Renal cortical epithelial cell (primary cell): ENCODE measurements around the gene FDX2. TPM values are rescaled to one million over a fixed set of nuclear protein-coding genes. Genes with fewer than 3 reads are reported as not detected.
"Not testable (repeated sequence)": the region's sequence is repeated elsewhere in the genome, so short reads cannot be mapped to it uniquely, and the experiment has no call there.

Experiments used
- DNase-seq: peaks from one replicate; pipeline ENCODE4 v3.0.0-alpha.2; 2011; ENCODE audit warnings: low read depth
- total RNA-seq: library from RNA; depleted of rRNA; stranded (reverse); fragments of >200 nt; gene quantifications from 2 replicates; pipeline ENCODE4 v1.2.3, GENCODE V29; 2014

FDX2 gene
- total RNA-seq, 1 donor from 2014 or later, result 22.2 TPM

DNA sequence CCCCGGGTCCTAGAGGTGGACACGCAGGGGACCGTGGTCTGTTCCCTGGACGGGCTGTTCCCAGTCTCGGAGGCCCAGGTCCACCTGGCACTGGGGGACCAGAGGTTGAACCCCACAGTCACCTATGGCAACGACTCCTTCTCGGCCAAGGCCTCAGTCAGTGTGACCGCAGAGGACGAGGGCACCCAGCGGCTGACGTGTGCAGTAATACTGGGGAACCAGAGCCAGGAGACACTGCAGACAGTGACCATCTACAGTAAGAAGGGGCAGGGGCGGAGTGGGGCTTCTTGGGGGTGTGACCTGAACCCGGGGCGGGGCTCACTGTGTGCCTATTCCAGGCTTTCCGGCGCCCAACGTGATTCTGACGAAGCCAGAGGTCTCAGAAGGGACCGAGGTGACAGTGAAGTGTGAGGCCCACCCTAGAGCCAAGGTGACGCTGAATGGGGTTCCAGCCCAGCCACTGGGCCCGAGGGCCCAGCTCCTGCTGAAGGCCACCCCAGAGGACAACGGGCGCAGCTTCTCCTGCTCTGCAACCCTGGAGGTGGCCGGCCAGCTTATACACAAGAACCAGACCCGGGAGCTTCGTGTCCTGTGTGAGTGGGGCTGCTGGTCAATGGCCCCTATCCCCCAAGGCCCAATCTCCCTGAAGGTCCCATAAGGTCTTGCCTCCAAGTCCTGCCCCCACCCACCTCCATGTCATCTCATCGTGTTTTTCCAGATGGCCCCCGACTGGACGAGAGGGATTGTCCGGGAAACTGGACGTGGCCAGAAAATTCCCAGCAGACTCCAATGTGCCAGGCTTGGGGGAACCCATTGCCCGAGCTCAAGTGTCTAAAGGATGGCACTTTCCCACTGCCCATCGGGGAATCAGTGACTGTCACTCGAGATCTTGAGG, 31.5 kb downstream of the FDX2 start:
- DNase-seq, result no peak

DNA sequence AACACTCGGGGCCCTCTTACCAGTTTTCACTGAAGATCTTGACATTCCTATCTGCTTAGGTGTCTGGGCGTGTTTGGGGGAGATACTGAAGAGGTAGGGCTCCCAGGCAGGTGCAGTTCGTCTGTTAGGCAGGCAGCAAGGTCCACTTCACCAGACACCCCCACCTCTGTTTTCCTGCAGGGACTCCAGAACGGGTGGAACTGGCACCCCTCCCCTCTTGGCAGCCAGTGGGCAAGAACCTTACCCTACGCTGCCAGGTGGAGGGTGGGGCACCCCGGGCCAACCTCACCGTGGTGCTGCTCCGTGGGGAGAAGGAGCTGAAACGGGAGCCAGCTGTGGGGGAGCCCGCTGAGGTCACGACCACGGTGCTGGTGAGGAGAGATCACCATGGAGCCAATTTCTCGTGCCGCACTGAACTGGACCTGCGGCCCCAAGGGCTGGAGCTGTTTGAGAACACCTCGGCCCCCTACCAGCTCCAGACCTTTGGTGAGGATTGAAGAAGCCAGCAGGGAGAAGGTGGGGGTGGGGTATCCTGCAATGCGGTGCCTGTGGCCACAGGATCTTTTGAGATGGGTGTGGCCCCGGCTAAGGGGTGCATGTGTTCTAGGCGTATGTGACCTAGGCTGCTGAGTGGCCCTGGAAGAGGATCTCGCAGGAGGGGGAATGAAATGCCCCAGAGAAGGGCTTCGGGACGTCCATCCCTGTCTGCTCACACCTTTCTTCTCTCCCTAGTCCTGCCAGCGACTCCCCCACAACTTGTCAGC, 32.3 kb downstream of the FDX2 start:
- no peak for DNase-seq

DNA sequence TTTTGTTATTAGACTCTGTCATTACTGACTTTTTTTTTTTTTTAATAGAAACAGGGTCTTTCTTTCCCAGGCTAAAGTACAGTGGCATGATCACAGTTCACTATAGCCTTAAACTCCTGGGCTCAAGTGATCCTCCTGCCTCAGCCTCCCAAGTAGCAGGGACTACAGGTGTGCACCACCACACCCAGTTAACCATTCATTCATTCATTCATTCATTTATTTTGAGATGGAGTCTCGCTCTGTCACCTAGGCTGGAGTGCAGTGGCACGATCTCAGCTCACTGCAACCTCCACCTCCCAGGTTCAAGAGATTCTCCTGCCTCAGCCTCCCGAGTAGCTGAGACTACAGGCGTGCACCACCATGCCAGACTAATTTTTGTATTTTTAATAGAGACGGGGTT, 33.8 kb downstream of the FDX2 start:
- DNase-seq, result not testable (repeated sequence)

DNA sequence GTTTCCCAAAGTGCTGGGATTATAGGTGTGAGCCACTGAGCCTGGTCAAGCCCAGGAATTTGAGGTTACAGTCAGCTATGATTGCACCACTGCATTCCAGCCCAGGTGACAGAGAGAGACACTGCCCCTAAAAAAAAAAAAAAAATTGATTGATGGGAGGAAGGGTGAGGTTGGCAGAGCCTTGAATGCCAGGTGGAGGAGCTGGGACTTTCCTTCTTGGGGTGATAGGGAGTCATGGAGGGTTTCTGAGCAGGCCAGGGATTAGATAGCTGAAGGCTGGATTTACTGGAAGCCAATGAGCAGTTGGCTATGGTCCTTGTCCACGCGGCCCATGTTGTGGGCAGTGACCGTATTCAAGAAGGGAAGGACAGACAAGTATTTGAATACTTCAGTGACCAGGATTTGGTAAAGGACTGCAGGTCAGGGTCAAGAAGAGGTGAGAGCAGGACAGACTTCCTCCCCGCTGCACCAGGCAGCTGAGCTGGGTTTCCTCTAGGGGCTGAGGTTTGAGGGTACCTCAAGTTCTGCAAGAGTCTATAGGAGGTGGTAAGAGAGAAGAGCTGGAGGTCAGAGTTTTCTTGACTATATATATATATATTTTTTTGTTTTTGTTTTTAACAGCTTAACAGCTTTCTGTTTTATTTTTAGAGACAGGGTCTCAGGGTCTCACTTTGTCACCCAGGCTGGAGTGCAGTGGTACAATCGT, 35.9 kb downstream of the FDX2 start:
- no peak for DNase-seq

DNA sequence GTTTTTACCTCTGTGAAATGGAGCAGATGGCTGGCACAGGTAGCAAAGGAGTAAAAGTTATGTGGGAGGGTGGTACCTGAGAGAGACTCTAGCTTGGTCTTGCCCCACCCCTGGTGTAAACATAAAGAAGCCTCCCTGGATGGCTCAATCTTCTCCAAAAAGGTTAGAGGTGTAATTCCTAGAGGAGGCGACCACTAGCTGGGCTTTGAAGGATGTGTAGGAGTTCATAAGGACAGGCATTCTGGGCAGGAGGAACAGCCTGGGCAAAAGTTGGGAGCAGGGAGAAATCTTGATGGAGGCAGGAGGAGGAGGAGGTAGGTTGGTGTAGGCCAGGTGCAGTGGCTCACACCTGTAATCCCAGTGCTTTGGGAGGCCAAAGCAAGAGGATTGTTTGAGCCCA, 36.9 kb downstream of the FDX2 start:
- DNase-seq, result no peak

DNA sequence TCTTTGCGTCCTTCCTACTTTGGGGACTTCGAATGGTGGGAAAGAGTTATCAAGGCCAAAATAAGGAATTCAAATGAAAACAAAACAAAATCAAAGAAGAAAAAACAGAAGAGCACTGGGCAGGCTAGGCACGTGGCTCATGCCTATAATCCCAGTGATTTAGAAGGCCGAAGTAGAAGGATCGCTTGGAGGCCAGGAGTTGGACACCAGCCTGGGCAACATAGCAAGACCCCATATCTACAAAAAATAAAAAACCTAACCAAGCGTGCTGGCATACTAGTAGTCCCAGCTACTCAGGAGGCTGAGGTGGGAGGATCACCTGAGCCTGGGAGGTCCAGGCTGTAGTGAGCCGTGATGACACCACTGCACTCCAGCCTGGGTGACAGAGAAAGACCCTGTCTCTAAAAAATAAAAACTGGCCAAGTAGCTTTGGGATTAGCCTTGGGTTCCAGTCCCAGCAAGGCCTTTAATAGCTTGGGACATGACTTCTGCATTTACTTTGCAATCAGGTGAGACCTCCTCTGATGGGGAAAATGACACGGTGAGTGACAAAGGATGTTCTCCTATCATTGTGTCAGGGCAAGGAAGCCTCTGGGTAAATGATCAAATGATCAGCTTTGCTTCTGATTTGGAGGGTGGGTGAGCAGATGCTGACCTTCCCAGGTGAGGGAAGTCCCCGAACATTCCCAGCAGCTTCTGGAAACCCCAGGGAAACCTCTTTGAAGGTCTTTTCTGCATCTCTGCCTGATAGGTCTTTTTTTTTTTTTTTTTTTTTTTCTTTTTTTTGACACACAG, 37.8 kb downstream of the FDX2 start:
- DNase-seq, result no peak

DNA sequence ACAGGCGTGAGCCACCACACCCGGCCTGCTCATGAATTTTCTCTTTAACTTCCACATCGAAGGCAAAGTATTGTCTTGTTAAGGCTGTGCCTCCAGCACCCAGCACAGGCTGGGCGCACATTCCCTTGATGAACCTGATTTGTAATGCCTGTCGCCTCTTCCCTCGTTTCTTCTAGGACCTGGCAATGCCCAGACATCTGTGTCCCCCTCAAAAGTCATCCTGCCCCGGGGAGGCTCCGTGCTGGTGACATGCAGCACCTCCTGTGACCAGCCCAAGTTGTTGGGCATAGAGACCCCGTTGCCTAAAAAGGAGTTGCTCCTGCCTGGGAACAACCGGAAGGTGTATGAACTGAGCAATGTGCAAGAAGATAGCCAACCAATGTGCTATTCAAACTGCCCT, 41.2 kb downstream of the FDX2 start:
- no peak for DNase-seq

DNA sequence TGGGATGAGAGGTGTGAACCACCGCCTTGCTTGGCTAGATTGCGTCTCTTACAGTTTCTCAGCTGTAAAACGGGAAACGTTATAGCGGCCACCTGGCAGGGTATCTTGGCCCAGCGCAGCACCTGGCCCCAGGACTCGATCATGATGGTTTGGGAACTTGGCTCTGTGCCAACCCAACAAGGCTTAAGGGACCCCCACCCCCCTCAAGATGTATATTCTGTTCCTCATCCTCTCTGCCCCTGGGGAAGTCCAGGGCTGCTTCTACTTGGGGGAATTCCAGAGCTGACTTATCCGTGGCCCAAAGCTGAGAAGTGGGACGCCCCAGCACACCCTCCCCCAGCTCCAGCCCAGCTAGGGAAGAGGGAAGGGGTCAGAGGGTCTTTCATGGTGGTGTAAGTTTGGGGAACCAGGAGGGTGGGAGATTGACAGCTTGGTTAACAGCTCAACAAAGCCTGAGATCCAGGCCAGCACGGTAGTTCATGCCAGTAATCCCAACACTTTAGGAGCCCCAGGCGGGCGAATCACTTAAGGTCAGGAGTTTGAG, 44.2 kb downstream of the FDX2 start:
- peak; percentile 36 for DNase-seq

DNA sequence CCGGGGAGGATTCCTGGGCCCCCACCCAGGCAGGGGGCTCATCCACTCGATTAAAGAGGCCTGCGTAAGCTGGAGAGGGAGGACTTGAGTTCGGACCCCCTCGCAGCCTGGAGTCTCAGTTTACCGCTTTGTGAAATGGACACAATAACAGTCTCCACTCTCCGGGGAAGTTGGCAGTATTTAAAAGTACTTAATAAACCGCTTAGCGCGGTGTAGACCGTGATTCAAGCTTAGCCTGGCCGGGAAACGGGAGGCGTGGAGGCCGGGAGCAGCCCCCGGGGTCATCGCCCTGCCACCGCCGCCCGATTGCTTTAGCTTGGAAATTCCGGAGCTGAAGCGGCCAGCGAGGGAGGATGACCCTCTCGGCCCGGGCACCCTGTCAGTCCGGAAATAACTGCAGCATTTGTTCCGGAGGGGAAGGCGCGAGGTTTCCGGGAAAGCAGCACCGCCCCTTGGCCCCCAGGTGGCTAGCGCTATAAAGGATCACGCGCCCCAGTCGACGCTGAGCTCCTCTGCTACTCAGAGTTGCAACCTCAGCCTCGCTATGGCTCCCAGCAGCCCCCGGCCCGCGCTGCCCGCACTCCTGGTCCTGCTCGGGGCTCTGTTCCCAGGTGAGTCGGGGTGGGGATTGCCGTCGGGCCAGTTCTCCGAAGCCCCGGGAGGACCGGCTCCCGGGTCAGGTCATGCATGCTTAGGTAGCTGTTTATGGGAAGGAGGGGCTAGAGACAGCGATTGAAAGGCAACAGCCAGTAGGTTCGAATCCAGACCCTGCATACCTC, 45.0 kb downstream of the FDX2 start, which contains the start of gene ICAM1:
TSS of gene ICAM1 (plus strand) at position 505 of the 779 bp plus-strand sequence. CDS start at position 545, 40 bp downstream.
- DNase-seq, result peak; percentile 75

DNA sequence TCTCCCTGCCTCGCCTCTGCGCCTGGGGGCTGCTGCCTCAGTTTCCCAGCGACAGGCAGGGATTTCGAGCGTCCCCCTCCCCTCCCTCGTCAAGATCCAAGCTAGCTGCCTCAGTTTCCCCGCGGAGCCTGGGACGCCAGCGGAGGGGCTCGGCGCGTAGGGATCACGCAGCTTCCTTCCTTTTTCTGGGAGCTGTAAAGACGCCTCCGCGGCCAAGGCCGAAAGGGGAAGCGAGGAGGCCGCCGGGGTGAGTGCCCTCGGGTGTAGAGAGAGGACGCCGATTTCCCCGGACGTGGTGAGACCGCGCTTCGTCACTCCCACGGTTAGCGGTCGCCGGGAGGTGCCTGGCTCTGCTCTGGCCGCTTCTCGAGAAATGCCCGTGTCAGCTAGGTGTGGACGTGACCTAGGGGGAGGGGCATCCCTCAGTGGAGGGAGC, 45.6 kb downstream of the FDX2 start:
- DNase-seq, result no peak

DNA sequence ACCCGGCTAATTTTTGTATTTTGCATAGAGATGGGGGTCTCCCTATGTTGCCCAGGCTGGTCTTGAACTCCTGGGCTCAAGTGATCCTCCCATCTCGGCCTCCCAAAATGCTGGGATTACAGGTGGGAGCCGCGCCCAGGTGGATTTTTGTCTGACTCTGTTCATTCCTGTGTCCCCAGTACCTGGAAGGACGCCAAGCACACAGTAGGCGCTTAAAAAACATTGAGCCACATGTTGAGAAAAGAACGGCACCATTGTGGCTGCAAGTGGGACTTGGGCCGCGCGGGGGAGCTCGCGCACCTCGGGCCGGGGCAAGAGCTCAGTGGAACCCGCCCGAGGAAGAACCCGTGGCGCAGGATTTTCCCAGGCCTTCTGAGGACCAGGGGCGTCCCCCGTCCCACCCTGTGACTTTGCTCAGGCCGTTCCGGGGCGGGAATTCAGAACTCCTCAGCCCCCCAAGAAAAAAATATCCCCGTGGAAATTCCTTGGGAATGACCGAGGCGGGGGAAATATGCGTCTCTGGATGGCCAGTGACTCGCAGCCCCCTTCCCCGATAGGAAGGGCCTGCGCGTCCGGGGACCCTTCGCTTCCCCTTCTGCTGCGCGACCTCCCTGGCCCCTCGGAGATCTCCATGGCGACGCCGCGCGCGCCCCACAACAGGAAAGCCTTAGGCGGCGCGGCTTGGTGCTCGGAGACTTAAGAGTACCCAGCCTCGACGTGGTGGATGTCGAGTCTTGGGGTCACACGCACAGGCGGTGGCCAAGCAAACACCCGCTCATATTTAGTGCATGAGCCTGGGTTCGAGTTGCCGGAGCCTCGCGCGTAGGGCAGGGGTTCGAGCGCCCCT, 46.3 kb downstream of the FDX2 start:
- DNase-seq, result peak; percentile 47

DNA sequence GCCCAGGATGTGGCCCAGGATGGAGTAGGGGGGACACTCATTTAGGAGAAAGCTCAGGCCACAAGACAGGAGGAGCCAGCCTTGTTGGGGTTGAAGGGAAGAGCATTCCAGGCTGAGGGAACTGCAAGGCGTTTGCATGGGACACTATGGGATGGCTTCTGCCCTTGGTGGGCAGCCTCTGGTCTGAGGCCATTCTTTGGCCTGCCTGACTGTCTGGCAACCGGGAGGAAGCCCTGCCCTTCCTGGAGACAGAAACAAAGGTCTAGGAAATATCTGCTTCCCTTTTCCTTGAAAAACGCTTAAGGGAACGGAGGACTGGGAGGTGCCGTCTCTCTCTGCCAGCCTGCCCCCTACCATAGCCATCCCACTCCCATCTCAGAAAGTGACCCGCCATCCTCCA, 47.7 kb downstream of the FDX2 start:
- DNase-seq, result no peak

DNA sequence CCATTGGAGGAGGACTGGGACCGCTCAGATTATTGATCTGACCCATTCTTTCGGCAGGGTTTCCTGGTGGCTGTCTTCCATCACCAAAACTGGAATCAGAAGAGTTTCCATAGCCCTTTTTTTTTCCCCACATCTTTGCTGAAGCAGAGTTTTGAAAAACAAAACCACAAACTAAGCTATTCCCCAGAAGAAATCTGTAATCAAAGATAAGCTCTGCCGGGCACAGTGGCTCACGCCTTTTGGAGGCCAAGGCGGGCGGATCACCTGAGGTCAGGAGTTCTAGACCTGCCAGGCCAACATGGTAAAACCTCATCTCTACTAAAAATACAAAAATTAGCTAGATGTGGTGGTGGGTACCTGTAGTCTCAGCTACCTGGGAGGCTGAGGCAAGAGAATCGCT, 49.1 kb downstream of the FDX2 start:
- no peak for DNase-seq

DNA sequence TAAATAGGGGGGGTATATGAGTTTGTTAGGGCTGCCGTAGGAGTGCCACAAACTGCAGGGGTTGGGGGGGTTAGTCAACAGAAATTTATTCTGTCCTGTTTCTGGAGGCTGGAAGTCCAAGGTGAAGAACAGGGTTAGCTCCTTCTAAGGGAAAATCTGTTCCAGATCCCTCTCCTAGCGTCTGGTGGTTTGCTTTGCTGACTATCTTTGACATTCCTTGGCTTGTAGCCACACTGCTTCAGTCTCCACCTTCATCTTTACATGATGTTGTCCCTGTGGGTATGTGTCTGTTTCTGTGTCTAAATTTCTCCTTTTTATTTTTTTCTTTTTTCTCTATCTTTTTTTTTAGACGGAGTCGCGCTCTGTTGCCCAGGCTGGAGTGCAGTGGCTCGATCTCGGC, 53.0 kb downstream of the FDX2 start:
- DNase-seq, result no peak

DNA sequence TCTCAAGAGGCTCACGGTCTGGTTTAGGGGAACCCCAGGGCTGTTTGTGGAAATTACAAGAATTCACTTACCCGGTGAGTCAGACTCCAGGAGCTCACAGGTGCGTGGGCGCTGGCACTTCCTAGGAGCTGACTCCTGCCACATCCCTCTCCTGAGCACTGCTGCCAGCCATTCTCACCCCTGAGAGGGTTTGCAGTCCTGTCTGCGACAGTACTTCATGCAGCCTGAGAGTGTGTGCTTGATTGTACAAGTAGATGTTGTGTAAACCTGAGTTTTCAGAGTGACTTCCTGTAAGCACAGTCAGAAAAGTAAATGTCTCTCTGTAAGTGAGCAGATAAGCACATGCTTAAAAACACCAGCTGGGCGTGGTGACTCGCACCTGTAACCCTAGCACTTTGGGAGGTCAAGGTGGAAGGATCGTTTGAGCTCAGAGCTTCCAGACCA, 55.7 kb downstream of the FDX2 start:
- DNase-seq, result peak; percentile 89
